GM13976 (cell line): ENCODE data around the gene MAPKAPK2.

Experiments used
- DNase-seq: peaks from one replicate; pipeline ENCODE4 v3.0.0; 2012; ENCODE audit warnings: low spot score
- in situ Hi-C: fragments of 300-500 bp; cut with MboI; formaldehyde crosslinking; loops from one replicate; pipeline ENCODE4 v1.12.0; 2022; ENCODE audit warnings: low sequenced_read_pairs, mixed read lengths, inconsistent platforms; ENCODE audit not compliant: unreplicated experiment
- TF ChIP-seq, protein P1 (sequence below): IDR thresholded peaks from 2 replicates; pipeline ENCODE4 v1.5.1; 2012; ENCODE audit warnings: borderline replicate concordance, mild to moderate bottlenecking; ENCODE audit not compliant: insufficient read depth; ENCODE audit errors: extremely low read depth, missing control alignments, control extremely low read depth

The MAPKAPK2 gene

DNA sequence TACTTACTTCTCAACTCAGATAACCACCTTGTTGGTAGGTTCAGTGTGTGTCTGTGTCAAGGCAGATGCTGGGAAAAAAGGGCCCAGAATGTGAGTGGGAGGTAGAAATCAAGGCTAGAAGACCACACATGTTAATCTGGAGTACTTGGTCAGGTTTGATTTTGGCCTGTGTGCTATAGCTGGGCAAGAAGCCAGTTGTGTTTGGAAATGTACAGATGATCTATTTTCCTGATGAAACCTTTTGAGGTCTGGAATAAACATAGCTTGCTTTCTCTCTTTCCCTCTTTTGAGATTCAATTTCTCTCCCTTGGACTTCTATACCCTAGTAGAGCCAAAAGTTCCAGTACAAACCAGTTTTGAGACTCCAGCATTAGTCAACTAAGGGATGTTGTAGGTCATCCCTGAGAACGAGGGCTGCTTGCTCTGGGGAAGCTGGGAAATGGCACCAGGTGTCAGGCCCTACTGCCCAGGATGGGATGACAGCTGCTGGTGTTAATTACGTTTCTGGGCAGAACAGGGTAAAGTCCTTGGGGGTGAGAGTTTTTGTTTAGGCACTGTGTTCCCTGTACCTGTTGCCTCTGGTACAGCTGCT, 15.8 kb downstream of the MAPKAPK2 start:
- TF ChIP-seq, protein P1, sequence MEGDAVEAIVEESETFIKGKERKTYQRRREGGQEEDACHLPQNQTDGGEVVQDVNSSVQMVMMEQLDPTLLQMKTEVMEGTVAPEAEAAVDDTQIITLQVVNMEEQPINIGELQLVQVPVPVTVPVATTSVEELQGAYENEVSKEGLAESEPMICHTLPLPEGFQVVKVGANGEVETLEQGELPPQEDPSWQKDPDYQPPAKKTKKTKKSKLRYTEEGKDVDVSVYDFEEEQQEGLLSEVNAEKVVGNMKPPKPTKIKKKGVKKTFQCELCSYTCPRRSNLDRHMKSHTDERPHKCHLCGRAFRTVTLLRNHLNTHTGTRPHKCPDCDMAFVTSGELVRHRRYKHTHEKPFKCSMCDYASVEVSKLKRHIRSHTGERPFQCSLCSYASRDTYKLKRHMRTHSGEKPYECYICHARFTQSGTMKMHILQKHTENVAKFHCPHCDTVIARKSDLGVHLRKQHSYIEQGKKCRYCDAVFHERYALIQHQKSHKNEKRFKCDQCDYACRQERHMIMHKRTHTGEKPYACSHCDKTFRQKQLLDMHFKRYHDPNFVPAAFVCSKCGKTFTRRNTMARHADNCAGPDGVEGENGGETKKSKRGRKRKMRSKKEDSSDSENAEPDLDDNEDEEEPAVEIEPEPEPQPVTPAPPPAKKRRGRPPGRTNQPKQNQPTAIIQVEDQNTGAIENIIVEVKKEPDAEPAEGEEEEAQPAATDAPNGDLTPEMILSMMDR = no peak
- no peak for DNase-seq
- in situ Hi-C loops = no loop called here

DNA sequence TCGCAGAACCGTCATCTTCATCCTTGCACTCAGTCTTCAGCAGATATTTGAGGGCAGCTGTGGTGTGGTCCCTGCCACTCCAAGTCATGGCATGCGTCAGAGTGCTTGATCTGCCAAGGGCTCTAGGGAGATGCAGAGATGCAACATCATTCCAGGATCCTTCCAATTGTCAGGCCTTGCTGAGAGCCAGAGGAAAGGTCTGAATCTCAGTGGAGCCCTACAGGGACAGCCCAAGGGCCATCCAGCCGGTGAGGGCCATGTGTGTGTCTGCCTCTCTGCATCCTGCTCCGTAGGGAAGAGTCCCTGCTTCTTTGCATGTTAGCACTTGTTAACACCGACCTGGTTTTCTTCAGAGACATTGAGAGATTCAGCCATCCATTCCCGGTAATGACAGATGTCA, 17.6 kb downstream of the MAPKAPK2 start:
- in situ Hi-C loops = no loop called here
- TF ChIP-seq, protein P1 = no peak
- DNase-seq = no peak

DNA sequence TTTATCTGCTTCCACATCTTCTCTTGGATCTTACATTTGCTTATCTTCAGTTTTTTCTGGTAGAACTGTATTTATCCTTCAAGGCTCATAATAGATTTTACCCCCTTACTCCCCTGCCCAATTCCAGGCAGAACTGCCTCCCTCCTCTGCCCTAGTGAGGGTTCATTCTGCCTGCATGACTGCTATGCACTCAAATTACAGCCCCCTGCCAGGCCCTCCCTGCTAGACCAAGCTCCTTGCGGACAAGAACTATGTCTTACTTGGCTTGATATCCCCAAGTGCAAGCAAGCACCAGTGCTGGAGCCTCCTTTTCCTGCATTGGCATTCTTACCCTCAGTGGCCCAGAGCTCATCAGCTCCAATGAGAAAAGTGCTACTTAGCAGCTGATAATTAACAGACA, 18.1 kb downstream of the MAPKAPK2 start:
- no peak for DNase-seq
- TF ChIP-seq, protein P1 = no peak
- in situ Hi-C loops = no loop called here

DNA sequence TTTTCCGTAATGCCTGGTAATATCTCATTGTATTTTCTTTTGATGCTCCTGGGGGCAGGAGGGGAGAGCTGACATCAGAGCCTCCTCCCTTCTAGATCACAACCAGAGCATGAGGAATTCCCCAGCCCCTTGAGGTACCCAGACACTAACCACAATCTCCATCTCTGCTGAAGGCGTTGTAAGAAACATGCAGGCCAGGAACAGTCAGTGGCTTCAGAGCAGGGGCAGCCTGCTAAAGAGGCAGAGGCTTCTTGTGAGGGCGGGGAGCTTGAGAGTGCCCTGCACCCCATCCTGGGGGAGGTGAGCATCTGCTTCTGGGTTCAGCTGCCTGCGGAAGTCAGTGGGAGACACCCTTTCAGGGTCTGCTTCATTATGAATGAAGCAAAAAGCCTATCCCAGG, 19.0 kb downstream of the MAPKAPK2 start:
- DNase-seq = peak; percentile 68
- TF ChIP-seq, protein P1 = no peak
- in situ Hi-C loops = no loop called here

DNA sequence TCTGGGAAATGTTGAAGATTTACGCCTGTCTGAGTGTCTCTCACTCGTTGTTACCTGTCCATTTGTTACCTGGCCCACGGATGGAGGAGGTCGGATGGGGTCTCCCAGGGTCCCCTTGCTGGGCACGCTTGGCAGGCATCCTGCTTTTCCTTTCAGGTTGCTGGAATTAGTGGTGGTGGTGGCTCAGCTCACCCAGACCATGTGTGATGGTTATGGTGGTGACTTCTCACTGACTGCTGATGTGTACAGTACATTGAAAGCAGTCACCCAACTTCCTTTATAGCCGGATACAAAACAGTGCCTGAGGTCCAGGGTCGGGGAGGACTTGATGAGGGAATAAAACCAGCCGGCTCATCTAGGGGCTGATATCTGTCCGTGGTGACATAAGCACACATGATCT, 19.5 kb downstream of the MAPKAPK2 start:
- DNase-seq = no peak
- TF ChIP-seq, protein P1 = no peak
- in situ Hi-C loops = no loop called here

DNA sequence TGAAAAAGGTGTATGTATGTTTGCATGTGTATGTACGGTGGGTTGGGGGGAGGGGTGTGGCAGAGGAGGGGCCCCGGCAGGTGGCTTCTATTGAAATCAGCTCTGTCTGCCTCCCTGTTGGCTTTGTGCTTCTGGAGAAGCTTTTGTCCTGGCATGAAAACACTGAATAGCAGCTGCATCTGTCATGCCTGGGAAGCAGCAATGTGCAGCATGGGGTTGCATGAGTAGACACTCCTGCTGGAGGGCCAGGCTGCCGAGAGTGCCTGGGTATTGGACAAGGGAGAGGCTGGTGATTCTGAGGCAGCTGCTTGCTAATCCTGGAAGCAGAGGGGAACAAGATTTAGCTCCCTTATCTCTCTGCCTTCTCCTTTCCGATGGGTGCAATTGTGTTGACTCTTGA, 20.5 kb downstream of the MAPKAPK2 start:
- TF ChIP-seq, protein P1 = no peak
- DNase-seq = no peak
- in situ Hi-C loops = no loop called here
